Activated gamma-delta T cell treated with anti-CD3 and anti-CD28 coated beads, Interleukin-2, amount 50 U/mL, for 16 hours (primary cell): ENCODE measurements around the gene P4HTM.

ENCODE experiments used
- DNase-seq: peaks from one replicate; pipeline ENCODE4 v3.0.0-alpha.2; 2020; ENCODE audit warnings: low read depth

P4HTM gene

GRCh38 chr3:48989796-48990635 lies at the start of gene P4HTM:
Gene P4HTM, plus strand, starts transcription at chr3:48990241. Its CDS starts 16 bp downstream, at chr3:48990257.
- DNase-seq = peak; percentile 69

- no peak for DNase-seq
These were observed 44.6 kb upstream of the P4HTM start for GRCh38 chr3:48945432-48945831.

- DNase-seq = no peak
These were observed 44.0 kb upstream of the P4HTM start for GRCh38 chr3:48945891-48946549.

DNA sequence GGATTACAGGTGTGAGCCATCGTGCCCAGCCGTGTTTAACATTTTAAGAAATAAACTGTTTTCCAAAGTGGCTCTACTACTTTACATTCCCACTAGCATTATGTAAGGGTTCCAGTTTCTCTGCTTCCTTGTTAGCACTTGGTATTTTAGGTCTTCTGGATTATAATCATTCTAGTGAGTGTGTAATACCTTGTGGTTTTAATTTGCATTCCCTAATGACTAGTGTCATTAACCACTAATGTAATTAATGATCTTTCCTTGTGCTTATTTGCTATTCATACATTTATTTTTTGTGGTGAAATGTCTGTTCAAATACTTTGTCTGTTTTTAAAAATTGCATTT lies 40.7 kb upstream of the P4HTM start:
- DNase-seq = no peak

- no peak for DNase-seq
These were observed 40.0 kb upstream of the P4HTM start for GRCh38 chr3:48950051-48950450.

GRCh38 chr3:48951764-48952163 lies 38.3 kb upstream of the P4HTM start:
- no peak for DNase-seq

GRCh38 chr3:48952510-48953118 lies 37.4 kb upstream of the P4HTM start:
- peak; percentile 15 for DNase-seq

DNA sequence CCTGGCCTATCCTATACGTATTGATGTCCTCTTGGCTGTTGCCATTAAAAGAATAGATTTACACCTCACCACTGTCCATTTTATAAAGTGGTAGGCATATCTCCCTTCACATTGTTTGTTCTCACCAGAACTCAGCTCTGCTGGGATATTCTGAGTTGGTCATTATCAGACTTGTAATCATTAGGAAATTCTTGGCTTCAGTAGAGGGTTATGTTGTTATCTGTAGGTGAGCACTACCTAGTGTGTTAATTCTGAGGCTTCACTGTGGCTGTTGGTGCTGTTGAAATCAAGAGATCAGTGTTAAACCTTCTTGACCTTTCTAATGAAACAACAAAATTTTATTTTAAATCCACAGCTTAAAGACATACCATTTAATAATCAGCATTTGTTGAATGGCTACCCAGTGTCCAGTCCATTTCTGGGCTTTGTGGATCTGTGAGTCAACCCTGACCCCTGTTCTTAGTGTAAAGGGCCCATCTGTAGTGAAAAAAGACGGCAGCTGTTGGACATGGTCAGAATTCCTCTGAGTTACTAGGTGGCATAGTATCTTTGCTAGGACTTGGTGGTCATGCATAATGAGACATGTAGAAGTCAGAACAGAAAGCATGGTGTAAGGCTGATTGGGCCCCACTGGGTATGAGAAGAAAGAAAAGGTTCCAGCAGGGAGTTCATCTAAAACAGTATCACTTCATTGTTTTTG lies 32.9 kb upstream of the P4HTM start:
- DNase-seq = no peak

GRCh38 chr3:48960841-48961413 lies 29.1 kb upstream of the P4HTM start:
- no peak for DNase-seq

DNA sequence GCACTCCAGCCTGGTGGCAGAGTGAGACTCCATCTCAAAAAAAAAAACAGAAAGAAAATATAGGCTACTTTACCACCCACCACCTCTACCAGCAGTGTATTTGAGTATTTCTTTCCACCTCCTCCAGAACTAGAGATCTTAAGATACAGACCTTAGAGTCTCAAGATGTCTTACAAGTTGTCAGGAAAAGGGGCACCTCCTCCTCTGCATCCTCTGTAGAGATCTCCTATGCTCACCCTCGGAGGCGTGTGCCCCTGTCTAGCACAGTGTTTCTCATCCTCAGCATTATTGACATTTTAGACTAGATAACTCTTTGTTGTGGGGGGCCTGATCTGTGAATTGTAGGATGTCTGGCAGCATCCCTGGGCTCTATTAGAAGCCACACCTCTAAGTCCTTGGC lies 27.7 kb upstream of the P4HTM start:
- no peak for DNase-seq

- DNase-seq = no peak
These were observed 27.1 kb upstream of the P4HTM start for GRCh38 chr3:48962939-48963338.

DNA sequence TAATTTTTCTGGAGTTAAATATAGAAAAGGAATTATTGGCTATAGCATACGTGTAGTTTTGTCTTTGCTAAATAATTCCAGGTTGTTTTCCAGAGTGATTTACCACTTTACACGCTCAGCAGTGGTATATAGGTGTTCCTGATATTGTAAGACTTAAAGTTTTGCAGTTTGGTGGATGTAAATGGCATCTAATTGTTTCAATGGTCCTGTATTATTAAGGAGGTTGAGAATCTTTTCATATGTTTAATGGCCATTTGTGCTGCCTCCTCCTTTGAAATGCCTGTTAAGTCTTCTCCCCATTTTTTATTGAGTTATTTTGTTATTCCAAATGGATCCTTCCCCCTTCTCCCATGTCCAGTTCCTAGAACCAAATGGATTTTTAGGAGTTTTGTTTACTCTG lies 26.4 kb upstream of the P4HTM start:
- DNase-seq = no peak

- DNase-seq = no peak
These were observed 23.7 kb upstream of the P4HTM start for GRCh38 chr3:48966367-48966766.

DNA sequence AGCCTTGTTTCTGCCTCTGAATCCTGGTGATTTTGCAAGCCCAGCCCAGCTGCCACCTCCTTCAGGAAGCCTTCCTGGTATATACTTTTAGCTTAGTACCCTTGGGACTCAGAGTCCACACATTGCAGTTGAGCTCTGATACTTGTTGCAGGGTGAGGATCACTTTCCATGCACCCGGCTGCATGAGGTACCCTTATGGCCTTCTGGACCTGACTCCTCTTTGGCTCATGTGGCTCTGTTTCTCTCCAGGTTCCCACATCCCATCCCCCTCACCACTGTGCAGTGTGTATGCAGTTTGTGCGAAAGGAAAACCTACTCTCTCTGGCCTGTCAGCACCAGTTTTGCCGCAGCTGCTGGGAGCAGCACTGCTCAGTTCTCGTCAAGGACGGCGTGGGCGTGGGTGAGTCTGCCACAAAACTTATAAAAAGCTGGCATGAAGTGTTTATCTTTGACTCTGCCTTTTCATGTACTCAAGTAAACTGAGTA lies 23.1 kb upstream of the P4HTM start:
- no peak for DNase-seq

- no peak for DNase-seq
These were observed 19.5 kb upstream of the P4HTM start for GRCh38 chr3:48970586-48970985.

DNA sequence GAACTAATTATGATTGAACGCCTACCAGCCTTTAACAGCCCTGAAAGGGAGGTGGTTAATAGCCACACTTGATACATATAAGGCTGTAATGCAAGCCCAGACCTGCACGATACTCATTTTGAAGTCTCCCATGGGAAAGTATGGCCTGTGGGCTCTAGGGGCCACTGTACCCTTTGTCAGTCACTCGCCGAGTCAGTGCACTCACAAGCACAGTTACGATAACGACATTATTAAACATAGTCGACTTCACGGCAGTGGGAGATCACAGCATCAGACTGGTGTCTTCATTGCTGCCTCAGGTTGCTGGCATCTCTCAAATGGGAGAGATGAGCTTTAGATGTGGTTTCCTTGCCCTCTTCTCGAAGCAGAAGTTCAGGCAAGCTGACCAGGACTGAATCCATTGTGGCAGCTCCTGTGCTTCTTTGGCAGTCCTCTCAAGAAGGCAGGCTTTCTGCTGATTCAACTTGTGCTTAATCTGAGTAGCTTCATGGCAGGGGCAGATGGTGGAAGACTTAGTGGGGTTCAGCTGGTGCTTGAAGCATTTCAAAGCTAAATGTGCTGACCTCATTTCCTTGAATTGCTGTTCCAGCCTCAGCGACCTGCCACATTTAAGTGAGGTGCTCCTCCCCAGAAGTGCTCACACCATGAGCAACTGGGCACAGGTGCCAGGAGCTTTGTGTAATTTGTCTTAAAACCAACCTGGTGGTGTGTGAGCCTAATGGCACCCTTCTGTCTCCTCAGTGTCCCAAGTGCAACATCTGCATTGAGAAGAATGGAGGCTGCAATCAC lies 15.8 kb upstream of the P4HTM start:
- no peak for DNase-seq

DNA sequence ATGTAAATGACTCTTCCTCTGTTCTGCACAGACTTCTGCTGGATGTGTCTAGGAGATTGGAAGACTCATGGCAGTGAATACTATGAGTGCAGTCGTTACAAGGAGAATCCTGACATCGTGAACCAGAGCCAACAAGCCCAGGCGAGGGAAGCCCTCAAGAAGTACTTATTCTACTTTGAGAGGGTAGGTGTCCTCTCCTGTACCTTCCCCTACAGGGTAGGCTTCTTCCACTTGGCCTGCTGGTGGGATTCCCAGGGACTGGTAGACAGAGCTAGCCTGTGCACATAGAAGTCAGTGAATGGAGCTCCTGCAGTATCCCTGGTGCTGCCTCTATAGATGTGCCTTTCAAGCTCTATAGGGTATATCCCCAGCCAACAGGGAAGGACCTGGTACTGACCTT lies 10.6 kb upstream of the P4HTM start:
- DNase-seq = no peak

DNA sequence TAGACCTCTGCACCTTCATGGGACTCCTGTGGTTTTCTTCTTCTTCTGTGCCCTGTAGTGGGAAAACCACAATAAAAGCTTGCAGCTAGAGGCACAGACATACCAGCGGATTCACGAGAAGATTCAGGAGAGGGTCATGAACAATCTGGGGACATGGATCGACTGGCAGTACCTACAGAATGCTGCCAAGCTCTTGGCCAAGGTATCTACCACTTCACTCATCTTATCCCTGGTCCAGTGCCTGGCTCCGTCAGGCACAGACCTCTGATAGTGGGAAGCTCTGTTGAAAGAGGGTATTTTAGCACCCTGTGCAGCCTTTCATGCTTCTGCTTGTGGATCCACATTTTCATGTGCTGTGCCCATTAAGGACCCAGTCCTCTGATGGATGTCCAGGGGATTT lies 9.7 kb upstream of the P4HTM start:
- DNase-seq = no peak

DNA sequence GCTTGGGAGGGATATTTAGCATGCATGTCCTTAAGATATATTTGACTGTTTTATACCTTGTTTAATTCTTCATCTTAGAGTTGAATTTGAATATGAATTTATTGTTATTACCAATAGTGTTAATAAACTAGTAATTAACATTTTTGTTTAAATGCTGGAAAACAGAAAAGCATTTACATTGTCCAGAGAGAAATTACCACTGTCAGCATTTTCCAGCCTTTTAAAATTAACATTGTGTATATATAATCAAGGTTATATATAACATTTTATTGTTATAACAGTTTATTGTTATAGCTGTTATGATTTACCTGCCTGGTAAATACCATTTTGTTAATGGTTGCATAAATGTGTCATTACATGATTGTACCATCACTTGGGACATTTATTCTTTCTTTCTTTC lies 8.0 kb upstream of the P4HTM start:
- no peak for DNase-seq

GRCh38 chr3:48982686-48983085 lies 7.4 kb upstream of the P4HTM start:
- DNase-seq = no peak

DNA sequence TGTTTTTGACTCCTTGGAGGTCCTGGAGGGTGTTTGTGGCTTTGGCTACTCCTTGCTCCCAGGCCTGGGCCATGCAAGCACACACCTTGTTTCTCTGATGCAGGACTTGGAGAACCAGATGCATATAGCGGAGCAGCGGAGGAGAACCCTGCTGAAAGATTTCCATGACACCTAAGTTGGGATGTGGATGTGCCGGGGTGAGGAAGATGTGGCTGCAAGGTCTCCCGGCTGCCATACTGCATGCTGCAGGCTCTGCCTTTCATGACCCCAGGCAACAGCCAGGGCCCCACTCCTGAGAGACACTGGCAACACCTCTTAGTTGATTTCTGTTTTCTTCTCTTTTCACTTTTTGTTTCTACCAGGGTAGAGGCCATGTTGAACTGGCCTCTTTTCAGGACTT lies 6.9 kb upstream of the P4HTM start:
- no peak for DNase-seq
